HG02943 (cell line): ENCODE data around the gene SCUBE1.

Experiments used
- ATAC-seq: cut with Tn5 transposase; IDR thresholded peaks from one replicate; pipeline ENCODE4 v1.9.1; 2021; ENCODE audit warnings: mild to moderate bottlenecking, low read depth, moderate library complexity; ENCODE audit not compliant: unreplicated experiment

Gene SCUBE1

GRCh38 chr22:43330178-43331068, 12.7 kb downstream of the SCUBE1 start:
- ATAC-seq: no peak

DNA sequence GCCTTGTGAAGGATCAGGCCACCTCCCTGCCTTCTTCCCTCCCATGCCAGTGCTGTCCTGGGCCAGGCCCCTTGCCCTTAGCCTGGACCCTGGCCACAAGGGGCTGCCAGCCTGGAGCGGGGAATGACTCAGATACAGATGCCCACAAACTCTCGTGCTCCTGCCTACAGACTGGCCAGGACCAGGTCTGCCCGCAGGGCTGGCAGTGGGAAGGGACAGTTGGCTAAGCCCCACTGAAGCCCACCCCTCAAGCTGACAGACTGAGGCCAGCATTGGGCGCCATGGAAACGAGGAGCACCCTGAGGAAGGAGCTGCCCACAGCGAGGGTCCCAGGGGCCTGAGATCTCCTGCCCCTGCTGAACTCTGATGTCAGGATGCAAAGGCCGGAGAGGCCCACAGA, 14.1 kb downstream of the SCUBE1 start:
- no peak for ATAC-seq

DNA sequence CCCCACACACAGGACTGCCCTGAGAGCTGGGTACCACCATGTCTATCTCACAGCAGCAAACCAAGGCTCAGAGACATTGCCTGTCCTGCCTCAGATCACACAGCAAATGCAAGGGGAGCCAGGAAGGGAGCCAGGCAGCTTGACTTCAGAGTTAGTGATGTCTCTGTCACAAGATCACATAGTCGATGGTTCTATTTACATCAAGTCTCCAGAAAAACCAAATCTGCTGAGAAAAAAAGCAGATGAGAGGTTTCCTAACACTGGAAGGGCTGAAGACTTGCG, 16.1 kb downstream of the SCUBE1 start:
- ATAC-seq: no peak

DNA sequence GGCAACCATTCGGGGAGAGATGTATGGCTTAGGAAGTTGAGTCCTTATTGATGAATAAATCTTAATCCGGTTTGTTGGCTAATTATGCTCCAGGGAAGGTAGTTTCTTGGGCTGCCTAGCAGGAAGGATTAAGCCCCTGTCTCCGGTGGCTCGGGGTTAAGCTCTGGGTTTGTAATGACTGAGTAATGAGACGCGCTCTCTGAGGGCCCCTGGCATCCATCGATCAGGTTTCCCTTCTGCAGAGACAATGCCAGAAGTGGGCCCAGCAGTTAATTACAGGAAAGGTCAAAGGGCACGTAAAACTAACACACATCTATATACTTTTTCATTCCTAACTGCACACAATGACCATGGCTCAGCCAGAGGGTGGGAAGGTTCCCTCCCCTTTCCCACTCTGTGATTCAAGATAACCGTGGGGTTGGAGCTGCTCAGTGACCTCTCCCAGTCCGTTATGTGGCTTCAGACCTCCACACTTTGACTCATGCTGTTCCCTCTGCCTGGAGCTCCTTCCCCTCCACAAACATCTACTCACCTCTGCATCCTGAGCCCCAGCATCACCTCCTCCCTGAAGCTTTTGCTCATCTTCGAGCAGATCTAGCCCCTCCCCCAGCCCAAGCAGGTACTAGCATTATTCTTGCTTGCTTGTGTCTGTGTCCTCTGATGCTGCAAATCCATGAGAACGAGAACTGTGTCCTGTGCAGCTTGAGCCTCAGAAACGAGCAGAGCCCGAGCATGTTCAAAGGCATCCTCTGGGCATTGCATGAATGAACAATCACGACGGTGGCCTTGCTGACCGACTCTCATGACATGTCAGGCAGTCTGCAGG, 16.6 kb downstream of the SCUBE1 start:
- no peak for ATAC-seq

- ATAC-seq: no peak
These were observed 18.0 kb downstream of the SCUBE1 start for GRCh38 chr22:43325176-43325575.

- ATAC-seq: no peak
These were observed 21.9 kb downstream of the SCUBE1 start for GRCh38 chr22:43320943-43321900.

GRCh38 chr22:43319661-43320486, 23.3 kb downstream of the SCUBE1 start:
- no peak for ATAC-seq

GRCh38 chr22:43317239-43317638, 25.9 kb downstream of the SCUBE1 start:
- ATAC-seq: no peak

DNA sequence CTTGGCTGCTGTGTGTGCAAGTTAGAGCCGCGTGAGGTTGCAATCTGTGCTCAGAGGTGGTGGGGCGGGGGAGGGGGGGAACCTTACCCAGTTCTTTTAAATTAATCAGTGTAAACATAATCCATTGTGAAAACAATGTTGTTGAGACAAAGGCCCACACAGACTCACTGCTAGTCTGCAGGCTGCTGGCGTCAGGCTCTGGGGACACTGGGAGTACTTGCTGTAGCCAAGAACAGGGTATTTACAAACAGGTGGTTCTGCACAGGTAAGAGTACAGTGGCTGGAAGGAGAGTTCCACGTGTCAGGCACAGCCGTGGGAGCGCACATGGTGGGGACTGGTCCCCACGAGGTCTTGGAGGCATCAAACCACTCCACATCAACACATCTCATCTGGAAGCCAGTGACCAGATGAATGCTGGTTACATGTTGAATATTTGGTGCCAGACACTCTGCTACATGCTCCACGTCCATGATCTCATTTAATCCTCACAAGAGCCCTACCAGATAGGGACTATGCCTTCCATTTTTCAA, 27.4 kb downstream of the SCUBE1 start:
- no peak for ATAC-seq

DNA sequence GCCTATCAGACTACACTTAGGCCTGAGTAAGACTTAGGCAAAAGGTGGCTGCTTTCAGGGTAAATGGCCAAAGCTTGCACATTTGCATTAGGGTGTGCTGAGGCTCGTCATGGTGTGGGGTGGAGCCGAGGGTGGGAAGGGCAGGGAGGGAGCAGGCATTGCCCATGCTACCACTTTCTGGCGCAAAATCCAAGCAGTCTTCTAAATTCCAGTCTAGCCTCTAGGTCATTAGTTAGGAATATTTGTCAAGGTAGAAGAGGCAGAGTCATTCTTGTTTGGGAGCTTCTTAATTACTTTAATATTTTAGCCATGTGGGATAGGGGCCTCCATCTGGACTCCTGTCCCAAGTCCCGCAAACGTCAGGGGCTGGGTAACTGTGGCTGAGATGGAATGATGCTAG, 28.6 kb downstream of the SCUBE1 start:
- no peak for ATAC-seq

DNA sequence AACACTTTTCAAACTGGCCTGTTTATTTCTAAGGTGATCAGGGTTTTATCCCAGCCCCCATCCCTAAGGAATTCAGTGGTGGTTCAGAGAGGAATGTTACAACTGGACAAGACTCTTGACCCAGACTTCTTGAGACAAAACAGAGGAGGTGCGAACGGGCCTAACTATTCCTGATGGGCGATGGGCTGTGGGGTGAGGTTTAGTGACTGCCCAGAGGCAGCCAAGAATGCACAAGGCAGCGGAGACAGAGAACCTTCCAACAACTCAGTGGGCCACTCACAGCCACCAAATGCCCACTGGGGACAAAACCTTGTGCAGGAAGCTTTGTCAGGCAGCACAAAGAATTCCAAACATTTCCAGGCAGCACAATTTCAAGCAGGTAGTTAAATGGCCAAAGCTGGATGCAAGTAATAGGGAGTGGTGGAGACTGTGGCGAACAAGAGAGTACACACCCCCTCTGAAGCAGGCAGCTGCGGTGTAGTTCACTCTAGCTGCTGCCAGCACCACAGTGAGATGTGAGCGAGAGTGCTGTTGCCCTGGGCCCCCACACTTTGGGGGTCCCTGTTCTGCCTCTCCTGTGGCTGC, 29.2 kb downstream of the SCUBE1 start:
- ATAC-seq: no peak

- no peak for ATAC-seq
These were observed 29.8 kb downstream of the SCUBE1 start for GRCh38 chr22:43313244-43313889.

DNA sequence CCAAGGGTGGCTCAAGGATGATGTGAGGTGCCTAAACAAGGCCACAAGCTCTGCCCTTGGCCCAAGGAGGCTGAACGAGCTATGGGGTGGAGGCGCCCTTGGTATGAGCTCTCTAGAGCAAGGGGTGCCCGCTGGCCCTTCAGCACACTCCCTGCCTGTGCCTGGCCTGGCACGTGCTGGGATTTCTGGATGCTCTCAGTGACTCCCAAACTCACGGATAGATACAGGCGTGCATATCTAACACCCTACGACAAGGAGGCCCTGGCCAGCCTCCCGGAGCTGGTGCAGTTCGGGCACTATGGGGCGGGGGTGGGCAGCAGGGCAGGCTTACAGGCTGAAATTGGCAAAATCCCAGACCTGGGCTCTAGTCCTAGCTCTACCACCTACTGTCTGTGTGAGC, 30.6 kb downstream of the SCUBE1 start:
- ATAC-seq: no peak

- no peak for ATAC-seq
These were observed 32.4 kb downstream of the SCUBE1 start for GRCh38 chr22:43310798-43311197.

DNA sequence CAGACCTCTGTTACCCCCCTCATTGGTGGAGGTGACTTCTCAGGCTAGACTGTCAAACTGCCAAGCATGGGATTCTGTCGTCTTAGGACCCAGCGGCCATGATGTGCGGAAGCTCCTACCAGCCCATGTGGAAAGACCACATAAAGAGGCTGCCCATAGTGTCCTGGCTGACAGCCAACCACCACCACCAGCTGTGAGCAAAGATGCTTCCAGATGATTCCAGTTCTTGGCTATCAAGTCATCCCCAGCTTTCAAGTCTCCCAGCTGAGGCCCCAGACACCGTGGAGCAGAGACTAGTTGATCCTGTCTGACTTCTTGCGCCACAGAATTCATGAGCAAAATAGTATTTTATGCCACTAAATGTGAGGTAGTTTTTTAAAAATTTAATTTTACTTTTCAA, 32.9 kb downstream of the SCUBE1 start:
- no peak for ATAC-seq

GRCh38 chr22:43308836-43309235, 34.3 kb downstream of the SCUBE1 start:
- ATAC-seq: no peak

DNA sequence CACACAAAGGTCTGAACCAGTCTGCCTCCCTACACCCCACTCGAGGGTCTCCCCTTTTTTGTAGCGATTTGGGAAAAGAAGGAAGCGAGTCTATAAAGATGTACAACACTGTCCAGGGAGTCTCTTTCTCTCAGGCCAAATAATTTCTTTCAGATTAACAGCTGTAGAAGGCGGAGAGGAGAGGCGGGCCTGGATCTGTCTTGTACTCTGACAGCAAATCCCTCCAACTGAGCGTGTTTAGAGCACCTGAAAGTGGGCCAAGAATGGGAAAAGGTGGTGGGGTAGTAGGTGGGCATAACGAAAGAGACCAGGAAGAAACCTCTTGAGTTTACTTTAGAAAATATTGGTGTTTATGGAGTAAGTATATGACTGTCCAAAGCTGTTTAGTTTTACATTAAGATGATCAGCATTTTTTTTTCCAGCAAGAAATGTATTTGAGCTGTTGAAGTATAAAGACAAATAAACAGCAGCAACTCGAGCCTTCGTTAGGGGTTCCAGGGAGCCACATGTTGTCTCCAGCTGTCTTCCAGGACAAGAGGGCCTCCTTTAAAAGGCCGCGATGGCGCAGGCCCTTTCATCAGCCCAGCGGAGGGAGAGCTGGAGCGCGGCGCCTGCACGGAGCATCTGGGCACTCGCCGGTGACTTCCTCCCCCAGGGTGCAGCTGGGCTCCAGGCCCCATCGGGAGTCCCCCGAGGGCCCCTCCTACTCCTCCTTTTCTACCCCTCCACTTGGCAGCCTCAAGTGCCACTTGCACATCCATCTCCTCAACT, 34.9 kb downstream of the SCUBE1 start:
- no peak for ATAC-seq

- no peak for ATAC-seq
These were observed 37.4 kb downstream of the SCUBE1 start for GRCh38 chr22:43305806-43306205.
